ENCODE measurements around the gene ZNF526. TPM values are rescaled to one million over a fixed set of nuclear protein-coding genes. Genes with fewer than 3 reads are reported as not detected.

Gene ZNF526
- total and polyA plus RNA-seq, 9 of the 15 experiments (the other 6 are each of a cell fraction or from before 2014, with no cell fraction given): 1.3 to 17.9 (median 6.2) TPM

DNA sequence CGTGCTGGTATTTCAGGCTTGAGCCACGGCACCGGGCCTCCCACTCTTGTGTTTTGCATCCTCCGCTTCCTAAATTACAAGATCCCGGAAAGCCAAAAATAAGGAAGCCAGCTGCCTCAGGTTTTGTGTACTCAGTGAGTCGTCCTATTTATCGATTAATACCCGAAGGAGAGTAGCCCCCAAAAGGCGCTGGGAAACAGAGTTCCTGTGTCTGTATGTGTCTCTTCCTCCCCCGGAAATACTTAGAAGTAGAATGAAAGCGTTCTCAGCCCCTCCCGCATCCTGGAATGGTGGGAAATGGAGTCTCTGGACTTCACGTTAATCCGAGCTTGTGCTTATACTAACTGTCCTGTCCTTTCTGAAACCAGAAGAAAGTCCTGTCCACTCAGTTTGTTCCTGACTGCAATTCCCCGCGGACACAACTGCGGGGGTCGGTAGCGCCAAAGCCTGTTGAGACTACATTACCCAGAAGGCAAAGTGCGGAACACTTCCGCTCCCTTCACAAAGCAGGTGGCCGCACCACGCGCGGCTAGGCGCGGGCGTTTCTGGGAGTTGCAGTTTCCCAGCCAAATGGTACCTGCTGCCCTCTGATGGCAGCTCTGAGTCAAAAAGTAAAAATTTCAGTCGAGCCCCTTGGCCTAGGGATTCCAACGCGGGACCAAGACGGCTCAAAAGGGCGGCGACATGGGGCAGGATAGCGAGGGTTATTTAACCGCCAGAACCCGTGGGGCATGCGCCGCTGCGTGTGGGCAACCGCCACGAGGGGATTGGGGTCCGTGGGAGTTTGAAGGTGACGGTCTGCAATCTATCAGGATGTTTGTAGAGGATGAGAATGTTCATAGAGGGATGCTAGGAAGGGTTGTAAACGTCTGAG lies 24.5 kb downstream of the ZNF526 start (continued):
- TF ChIP-seq, protein P1, sequence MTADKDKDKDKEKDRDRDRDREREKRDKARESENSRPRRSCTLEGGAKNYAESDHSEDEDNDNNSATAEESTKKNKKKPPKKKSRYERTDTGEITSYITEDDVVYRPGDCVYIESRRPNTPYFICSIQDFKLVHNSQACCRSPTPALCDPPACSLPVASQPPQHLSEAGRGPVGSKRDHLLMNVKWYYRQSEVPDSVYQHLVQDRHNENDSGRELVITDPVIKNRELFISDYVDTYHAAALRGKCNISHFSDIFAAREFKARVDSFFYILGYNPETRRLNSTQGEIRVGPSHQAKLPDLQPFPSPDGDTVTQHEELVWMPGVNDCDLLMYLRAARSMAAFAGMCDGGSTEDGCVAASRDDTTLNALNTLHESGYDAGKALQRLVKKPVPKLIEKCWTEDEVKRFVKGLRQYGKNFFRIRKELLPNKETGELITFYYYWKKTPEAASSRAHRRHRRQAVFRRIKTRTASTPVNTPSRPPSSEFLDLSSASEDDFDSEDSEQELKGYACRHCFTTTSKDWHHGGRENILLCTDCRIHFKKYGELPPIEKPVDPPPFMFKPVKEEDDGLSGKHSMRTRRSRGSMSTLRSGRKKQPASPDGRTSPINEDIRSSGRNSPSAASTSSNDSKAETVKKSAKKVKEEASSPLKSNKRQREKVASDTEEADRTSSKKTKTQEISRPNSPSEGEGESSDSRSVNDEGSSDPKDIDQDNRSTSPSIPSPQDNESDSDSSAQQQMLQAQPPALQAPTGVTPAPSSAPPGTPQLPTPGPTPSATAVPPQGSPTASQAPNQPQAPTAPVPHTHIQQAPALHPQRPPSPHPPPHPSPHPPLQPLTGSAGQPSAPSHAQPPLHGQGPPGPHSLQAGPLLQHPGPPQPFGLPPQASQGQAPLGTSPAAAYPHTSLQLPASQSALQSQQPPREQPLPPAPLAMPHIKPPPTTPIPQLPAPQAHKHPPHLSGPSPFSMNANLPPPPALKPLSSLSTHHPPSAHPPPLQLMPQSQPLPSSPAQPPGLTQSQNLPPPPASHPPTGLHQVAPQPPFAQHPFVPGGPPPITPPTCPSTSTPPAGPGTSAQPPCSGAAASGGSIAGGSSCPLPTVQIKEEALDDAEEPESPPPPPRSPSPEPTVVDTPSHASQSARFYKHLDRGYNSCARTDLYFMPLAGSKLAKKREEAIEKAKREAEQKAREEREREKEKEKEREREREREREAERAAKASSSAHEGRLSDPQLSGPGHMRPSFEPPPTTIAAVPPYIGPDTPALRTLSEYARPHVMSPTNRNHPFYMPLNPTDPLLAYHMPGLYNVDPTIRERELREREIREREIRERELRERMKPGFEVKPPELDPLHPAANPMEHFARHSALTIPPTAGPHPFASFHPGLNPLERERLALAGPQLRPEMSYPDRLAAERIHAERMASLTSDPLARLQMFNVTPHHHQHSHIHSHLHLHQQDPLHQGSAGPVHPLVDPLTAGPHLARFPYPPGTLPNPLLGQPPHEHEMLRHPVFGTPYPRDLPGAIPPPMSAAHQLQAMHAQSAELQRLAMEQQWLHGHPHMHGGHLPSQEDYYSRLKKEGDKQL (CRISPR knock-in tag; IDR thresholded peaks at IDR 0.05; ENCODE audit: borderline replicate concordance): no peak
- no peak for TF ChIP-seq HMG20A (CRISPR knock-in tag; conservative IDR thresholded peaks at IDR 0.05)
- peak; percentile 76 to 80 for TF ChIP-seq NRF1 (conservative IDR thresholded peaks at IDR 0.05 in 1 of 2, IDR thresholded peaks at IDR 0.05 in 1 of 2)
- TF ChIP-seq BRF1 (IDR thresholded peaks at IDR 0.05; ENCODE audit: borderline replicate concordance, extremely low read depth, insufficient read length): no peak
- TF ChIP-seq KLF10 (CRISPR knock-in tag; IDR thresholded peaks at IDR 0.05): no peak
- no peak; the same call in 1 of the 2 replicates for TF ChIP-seq ARID1B (IDR thresholded peaks at IDR 0.05)
- TF ChIP-seq, protein P2, sequence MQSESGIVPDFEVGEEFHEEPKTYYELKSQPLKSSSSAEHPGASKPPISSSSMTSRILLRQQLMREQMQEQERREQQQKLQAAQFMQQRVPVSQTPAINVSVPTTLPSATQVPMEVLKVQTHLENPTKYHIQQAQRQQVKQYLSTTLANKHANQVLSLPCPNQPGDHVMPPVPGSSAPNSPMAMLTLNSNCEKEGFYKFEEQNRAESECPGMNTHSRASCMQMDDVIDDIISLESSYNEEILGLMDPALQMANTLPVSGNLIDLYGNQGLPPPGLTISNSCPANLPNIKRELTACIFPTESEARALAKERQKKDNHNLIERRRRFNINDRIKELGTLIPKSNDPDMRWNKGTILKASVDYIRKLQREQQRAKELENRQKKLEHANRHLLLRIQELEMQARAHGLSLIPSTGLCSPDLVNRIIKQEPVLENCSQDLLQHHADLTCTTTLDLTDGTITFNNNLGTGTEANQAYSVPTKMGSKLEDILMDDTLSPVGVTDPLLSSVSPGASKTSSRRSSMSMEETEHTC (IDR thresholded peaks at IDR 0.05): peak; percentile 58; the same call in 1 of the 2 replicates
- TF ChIP-seq CBX5 (IDR thresholded peaks at IDR 0.05; ENCODE audit: borderline replicate concordance, low read depth): no peak
- TF ChIP-seq SMARCA5 (IDR thresholded peaks at IDR 0.05): no peak
- TF ChIP-seq ZNF121 (CRISPR knock-in tag; conservative IDR thresholded peaks at IDR 0.05): no peak
- TF ChIP-seq ZNF124 (CRISPR knock-in tag; IDR thresholded peaks at IDR 0.05): no peak
- TF ChIP-seq ILF3 (IDR thresholded peaks at IDR 0.05; ENCODE audit: borderline replicate concordance): no peak
- TF ChIP-seq OTX1 (CRISPR knock-in tag; IDR thresholded peaks at IDR 0.05): peak; percentile 77; the same call in 1 of the 2 replicates
- no peak for TF ChIP-seq TOE1 (IDR thresholded peaks at IDR 0.05; ENCODE audit: borderline replicate concordance)
- TF ChIP-seq TOE1 (CRISPR knock-in tag; IDR thresholded peaks at IDR 0.05; ENCODE audit: borderline replicate concordance, low read depth): no peak
- TF ChIP-seq, protein P3, sequence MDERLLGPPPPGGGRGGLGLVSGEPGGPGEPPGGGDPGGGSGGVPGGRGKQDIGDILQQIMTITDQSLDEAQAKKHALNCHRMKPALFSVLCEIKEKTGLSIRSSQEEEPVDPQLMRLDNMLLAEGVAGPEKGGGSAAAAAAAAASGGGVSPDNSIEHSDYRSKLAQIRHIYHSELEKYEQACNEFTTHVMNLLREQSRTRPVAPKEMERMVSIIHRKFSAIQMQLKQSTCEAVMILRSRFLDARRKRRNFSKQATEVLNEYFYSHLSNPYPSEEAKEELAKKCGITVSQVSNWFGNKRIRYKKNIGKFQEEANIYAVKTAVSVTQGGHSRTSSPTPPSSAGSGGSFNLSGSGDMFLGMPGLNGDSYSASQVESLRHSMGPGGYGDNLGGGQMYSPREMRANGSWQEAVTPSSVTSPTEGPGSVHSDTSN (CRISPR knock-in tag; IDR thresholded peaks at IDR 0.05; ENCODE audit: low read depth): no peak
- TF ChIP-seq, protein P3 (tag; conservative IDR thresholded peaks at IDR 0.05; ENCODE audit: low read depth): no peak
- no peak for TF ChIP-seq BDP1 (IDR thresholded peaks at IDR 0.05; ENCODE audit: insufficient read depth, insufficient read length)
- 0 out of 4 replicates have a peak, but pooled peaks of 1 of the 2 experiments have one; percentile 5 for TF ChIP-seq HDAC1 (IDR thresholded peaks at IDR 0.05)

Measured in K562 (cell line).